ENCODE measurements around the gene DAP.

Gene DAP

GRCh38 chr5:10689391-10690081 is 71.5 kb downstream of the DAP start:
- DNase-seq (ENCODE audit: low read depth) = no peak

- DNase-seq (ENCODE audit: low read depth) = no peak
Observed at GRCh38 chr5:10688651-10689171, 72.3 kb downstream of the DAP start.

GRCh38 chr5:10686890-10687289 is 74.1 kb downstream of the DAP start:
- no peak for DNase-seq (ENCODE audit: low read depth)

GRCh38 chr5:10685115-10685521 is 75.9 kb downstream of the DAP start:
- DNase-seq (ENCODE audit: low read depth) = no peak

- no peak for DNase-seq (ENCODE audit: low read depth)
Observed at GRCh38 chr5:10684303-10685086, 76.5 kb downstream of the DAP start.

- no peak for DNase-seq (ENCODE audit: low read depth)
Observed at GRCh38 chr5:10682801-10683525, 78.1 kb downstream of the DAP start.

GRCh38 chr5:10681731-10682679 is 79.0 kb downstream of the DAP start:
- DNase-seq (ENCODE audit: low read depth) = no peak

GRCh38 chr5:10680876-10681481 is 80.1 kb downstream of the DAP start:
- DNase-seq (ENCODE audit: low read depth) = no peak

GRCh38 chr5:10679336-10679988 is 81.6 kb downstream of the DAP start:
- DNase-seq (ENCODE audit: low read depth) = no peak

- no peak for DNase-seq (ENCODE audit: low read depth)
Observed at GRCh38 chr5:10678244-10678643, 82.8 kb downstream of the DAP start.

GRCh38 chr5:10677533-10677932 is 83.5 kb downstream of the DAP start:
- no peak for DNase-seq (ENCODE audit: low read depth)

- DNase-seq (ENCODE audit: low read depth) = no peak
Observed at GRCh38 chr5:10676946-10677345, 84.1 kb downstream of the DAP start.

- no peak for DNase-seq (ENCODE audit: low read depth)
Observed at GRCh38 chr5:10676224-10676623, 84.8 kb downstream of the DAP start.

GRCh38 chr5:10675177-10675700 is 85.8 kb downstream of the DAP start:
- no peak for DNase-seq (ENCODE audit: low read depth)

GRCh38 chr5:10674582-10674981 is 86.5 kb downstream of the DAP start:
- DNase-seq (ENCODE audit: low read depth) = no peak

GRCh38 chr5:10674096-10674495 is 86.9 kb downstream of the DAP start:
- no peak for DNase-seq (ENCODE audit: low read depth)

- DNase-seq (ENCODE audit: low read depth) = no peak
Observed at GRCh38 chr5:10673407-10673806, 87.6 kb downstream of the DAP start.

GRCh38 chr5:10673017-10673389 is 88.0 kb downstream of the DAP start:
- DNase-seq (ENCODE audit: low read depth) = no peak

GRCh38 chr5:10672146-10673016 is 88.7 kb downstream of the DAP start:
- DNase-seq (ENCODE audit: low read depth) = no peak

Measured in activated T-helper 9 cell treated with anti-CD3 and anti-CD28 coated beads, Interleukin-2, amount 50 U/mL, for 16 hours (primary cell).